ENCODE data around the gene NTMT1.

The NTMT1 gene

GRCh38 chr9:129580211-129580915, 45.6 kb upstream of the NTMT1 start:
- Histone ChIP-seq H3K79me2 (ENCODE audit: insufficient read depth, low read length) (no peaks in the 10 kb centered on the region), H3F3A (ENCODE audit: insufficient read depth, low read length) (no peaks in the 10 kb centered on the region), H4K20me1 (ENCODE audit: insufficient read depth, low read length) (no peaks in the 10 kb centered on the region), H3K9ac (ENCODE audit: low read length) (no peak overlapping the region), H3K4me3 (ENCODE audit: low read depth, low read length, poor library complexity, severe bottlenecking) (no peak overlapping the region), H2AFZ (ENCODE audit: low read length) (no peak overlapping the region), H3K36me3 (ENCODE audit: insufficient read depth, low read length) (no peaks in the 10 kb centered on the region; the same call in 1 of the 2 replicates), H3K9me3 (ENCODE audit: low read length) (no peaks in the 10 kb centered on the region), H3K4me1 (ENCODE audit: insufficient read depth, low read length, severe bottlenecking) (peaks cover 9% of the 10 kb centered on the region), H3K27me3 (ENCODE audit: insufficient read depth, low read length) (no peaks in the 10 kb centered on the region; the same call in 1 of the 2 replicates), H3K27ac (ENCODE audit: low read depth, low read length, poor library complexity, severe bottlenecking) (no peak overlapping the region), H3K4me2 (ENCODE audit: low read length) (no peak overlapping the region), H3K9me2 (ENCODE audit: low read depth, low read length) (no peaks in the 10 kb centered on the region)
- no peak for TF ChIP-seq CTCF (IDR thresholded peaks at IDR 0.05; ENCODE audit: low read length)
- no peak for TF ChIP-seq EZH2 (IDR thresholded peaks at IDR 0.05; ENCODE audit: borderline replicate concordance, low read length)

GRCh38 chr9:129581505-129582189, 44.3 kb upstream of the NTMT1 start:
- no peaks in the 10 kb centered on the region; the same call in 1 of the 2 replicates for H3K36me3 ChIP-seq (ENCODE audit: insufficient read depth, low read length)
- H3K9ac ChIP-seq (ENCODE audit: low read length): no peak overlapping the region
- H3F3A ChIP-seq (ENCODE audit: insufficient read depth, low read length): no peaks in the 10 kb centered on the region
- H3K4me3 ChIP-seq (ENCODE audit: low read depth, low read length, poor library complexity, severe bottlenecking): no peak overlapping the region
- no peaks in the 10 kb centered on the region for H4K20me1 ChIP-seq (ENCODE audit: insufficient read depth, low read length)
- H3K9me2 ChIP-seq (ENCODE audit: low read depth, low read length): no peaks in the 10 kb centered on the region
- TF ChIP-seq CTCF (IDR thresholded peaks at IDR 0.05; ENCODE audit: low read length): no peak
- TF ChIP-seq EZH2 (IDR thresholded peaks at IDR 0.05; ENCODE audit: borderline replicate concordance, low read length): no peak
- no peak overlapping the region for H3K4me2 ChIP-seq (ENCODE audit: low read length)
- H3K4me1 ChIP-seq (ENCODE audit: insufficient read depth, low read length, severe bottlenecking): peaks cover 9% of the 10 kb centered on the region
- no peaks in the 10 kb centered on the region for H3K9me3 ChIP-seq (ENCODE audit: low read length)
- no peaks in the 10 kb centered on the region for H3K27me3 ChIP-seq (ENCODE audit: insufficient read depth, low read length)
- no peak overlapping the region for H2AFZ ChIP-seq (ENCODE audit: low read length)
- no peaks in the 10 kb centered on the region for H3K79me2 ChIP-seq (ENCODE audit: insufficient read depth, low read length)
- H3K27ac ChIP-seq (ENCODE audit: low read depth, low read length, poor library complexity, severe bottlenecking): no peak overlapping the region

GRCh38 chr9:129582855-129583254, 43.1 kb upstream of the NTMT1 start:
- H3K9me3 ChIP-seq (ENCODE audit: low read length): no peaks in the 10 kb centered on the region
- no peaks in the 10 kb centered on the region for H3K9me2 ChIP-seq (ENCODE audit: low read depth, low read length)
- no peaks in the 10 kb centered on the region for H3K27me3 ChIP-seq (ENCODE audit: insufficient read depth, low read length)
- H3K4me3 ChIP-seq (ENCODE audit: low read depth, low read length, poor library complexity, severe bottlenecking): no peak overlapping the region
- H3K36me3 ChIP-seq (ENCODE audit: insufficient read depth, low read length): no peaks in the 10 kb centered on the region; the same call in 1 of the 2 replicates
- H2AFZ ChIP-seq (ENCODE audit: low read length): no peak overlapping the region
- H3K79me2 ChIP-seq (ENCODE audit: insufficient read depth, low read length): no peaks in the 10 kb centered on the region
- TF ChIP-seq EZH2 (IDR thresholded peaks at IDR 0.05; ENCODE audit: borderline replicate concordance, low read length): no peak
- no peak for TF ChIP-seq CTCF (IDR thresholded peaks at IDR 0.05; ENCODE audit: low read length)
- peaks cover 9% of the 10 kb centered on the region for H3K4me1 ChIP-seq (ENCODE audit: insufficient read depth, low read length, severe bottlenecking)
- H3K27ac ChIP-seq (ENCODE audit: low read depth, low read length, poor library complexity, severe bottlenecking): no peak overlapping the region
- H4K20me1 ChIP-seq (ENCODE audit: insufficient read depth, low read length): no peaks in the 10 kb centered on the region
- H3K4me2 ChIP-seq (ENCODE audit: low read length): no peak overlapping the region
- H3F3A ChIP-seq (ENCODE audit: insufficient read depth, low read length): no peaks in the 10 kb centered on the region
- H3K9ac ChIP-seq (ENCODE audit: low read length): no peak overlapping the region
